Activated naive CD8-positive, alpha-beta T cell treated with anti-CD3 and anti-CD28 coated beads, Interleukin-2, amount 10 ng/mL, durations not matched to agents 7 days and 5 days (primary cell): ENCODE data around the gene EFCAB8. TPM values are rescaled to one million over a fixed set of nuclear protein-coding genes. Genes with fewer than 3 reads are reported as not detected.
"Not testable (repeated sequence)": the region's sequence is repeated elsewhere in the genome, so short reads cannot be mapped to it uniquely, and the experiment has no call there.

Experiments used
- ATAC-seq: fragments of 150-1000 bp; cut with Tn5 transposase; one replicate; pipeline ENCODE4 v1.10.0; 2021; ENCODE audit warnings: low read depth, moderate library complexity
- POLR2A ChIA-PET: fragments of 350-600 bp; sonication (Branson Sonifier 250); formaldehyde crosslinking; loops from one replicate; lab custom pipeline; 2021; ENCODE audit warnings: antibody characterized with exemption; lab: Charles Lee
- DNase-seq: peaks from one replicate; pipeline ENCODE4 v3.0.0; 2021
- H3K27ac Mint-ChIP-seq: one replicate; pipeline ENCODE4 v1.8.0; 2022; ENCODE audit warnings: mild to moderate bottlenecking, mixed read lengths
- H3K27me3 Mint-ChIP-seq: one replicate; pipeline ENCODE4 v1.8.0; 2022; ENCODE audit warnings: mild to moderate bottlenecking, moderate library complexity, mixed read lengths
- H3K36me3 Mint-ChIP-seq: one replicate; pipeline ENCODE4 v1.8.0; 2021; ENCODE audit warnings: mild to moderate bottlenecking, mixed read lengths
- H3K4me1 Mint-ChIP-seq: one replicate; pipeline ENCODE4 v1.8.0; 2021; ENCODE audit warnings: mixed read lengths
- H3K4me3 Mint-ChIP-seq: one replicate; pipeline ENCODE4 v1.8.0; 2022; ENCODE audit warnings: mild to moderate bottlenecking, moderate library complexity, mixed read lengths
- H3K9me3 Mint-ChIP-seq: one replicate; pipeline ENCODE4 v1.8.0; 2021; ENCODE audit warnings: mixed read lengths
- total RNA-seq, 2 experiments: library from RNA; stranded (reverse); gene quantifications; one replicate each; pipeline ENCODE4 v1.2.3, GENCODE V29; 2021

The EFCAB8 gene
- total RNA-seq, 2 experiments from 2014 or later: 0.47 to 0.77 TPM

DNA sequence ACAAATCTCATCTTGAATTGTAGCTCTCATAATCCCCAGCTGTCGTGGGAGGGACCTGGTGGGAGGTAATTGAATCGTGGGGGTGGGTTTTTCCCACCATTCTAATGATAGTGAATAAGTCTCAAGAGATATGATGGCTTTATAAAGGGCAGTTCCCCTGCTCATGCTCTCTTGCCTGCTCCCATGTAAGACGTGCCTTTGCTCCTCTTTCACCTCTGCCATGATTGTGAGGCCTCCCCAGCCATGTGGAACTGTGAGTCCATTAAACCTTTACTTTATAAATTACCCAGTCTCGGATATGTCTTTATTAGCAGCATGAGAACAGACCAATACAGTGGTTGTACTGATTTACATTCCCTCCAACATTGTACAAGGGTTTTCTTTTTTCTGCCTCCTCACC, 75.9 kb downstream of the EFCAB8 start:
- no peaks in the 10 kb centered on the region for H3K9me3 Mint-ChIP-seq
- POLR2A ChIA-PET: no interaction called here
- H3K27ac Mint-ChIP-seq: no peak overlapping the region
- peaks cover 1% of the 10 kb centered on the region for H3K4me1 Mint-ChIP-seq
- no peak overlapping the region for H3K4me3 Mint-ChIP-seq
- DNase-seq (no peak), ATAC-seq (no peak)
- peaks cover 4% of the 10 kb centered on the region for H3K27me3 Mint-ChIP-seq
- H3K36me3 Mint-ChIP-seq: no peaks in the 10 kb centered on the region

DNA sequence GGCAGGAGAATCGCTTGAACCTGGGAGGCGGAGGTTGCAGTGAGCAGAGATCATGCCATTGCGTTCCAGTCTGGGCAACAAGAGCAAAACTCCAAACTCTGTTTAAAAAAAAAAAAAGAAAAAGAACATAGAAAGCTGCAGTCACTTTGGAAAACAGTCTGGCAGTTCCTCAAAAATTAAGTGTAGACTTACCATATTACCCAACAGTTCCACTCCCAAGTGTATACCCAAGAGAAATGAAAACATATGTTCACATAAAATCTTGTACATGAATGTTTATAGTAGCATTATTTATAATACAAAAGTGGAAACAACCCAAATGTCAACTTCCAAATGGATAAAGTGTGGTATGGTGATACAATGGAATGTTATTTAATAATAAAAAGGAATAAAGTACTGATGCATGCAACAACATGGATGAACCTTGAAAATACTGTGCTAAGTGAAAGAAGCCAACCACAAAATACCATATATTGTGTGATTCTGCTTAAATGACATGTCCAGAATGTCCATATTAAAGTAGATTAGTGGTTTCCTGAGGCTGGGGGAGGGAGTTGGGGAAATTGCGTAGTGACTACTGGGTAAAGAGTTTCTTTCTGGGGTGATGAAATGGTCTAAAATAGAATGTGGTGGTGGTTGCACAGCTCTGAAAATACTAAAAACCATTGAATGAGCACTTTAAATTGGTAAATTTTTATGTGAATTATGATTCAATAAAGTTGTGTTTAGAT, 82.6 kb downstream of the EFCAB8 start:
- Mint-ChIP-seq H3K27me3 (peaks cover 5% of the 10 kb centered on the region), H3K4me1 (peaks cover 11% of the 10 kb centered on the region), H3K9me3 (peaks cover 2% of the 10 kb centered on the region), H3K36me3 (no peaks in the 10 kb centered on the region), H3K4me3 (no peak overlapping the region), H3K27ac (no peak overlapping the region)
- ATAC-seq (no peak), DNase-seq (no peak)
- POLR2A ChIA-PET: no interaction called here

DNA sequence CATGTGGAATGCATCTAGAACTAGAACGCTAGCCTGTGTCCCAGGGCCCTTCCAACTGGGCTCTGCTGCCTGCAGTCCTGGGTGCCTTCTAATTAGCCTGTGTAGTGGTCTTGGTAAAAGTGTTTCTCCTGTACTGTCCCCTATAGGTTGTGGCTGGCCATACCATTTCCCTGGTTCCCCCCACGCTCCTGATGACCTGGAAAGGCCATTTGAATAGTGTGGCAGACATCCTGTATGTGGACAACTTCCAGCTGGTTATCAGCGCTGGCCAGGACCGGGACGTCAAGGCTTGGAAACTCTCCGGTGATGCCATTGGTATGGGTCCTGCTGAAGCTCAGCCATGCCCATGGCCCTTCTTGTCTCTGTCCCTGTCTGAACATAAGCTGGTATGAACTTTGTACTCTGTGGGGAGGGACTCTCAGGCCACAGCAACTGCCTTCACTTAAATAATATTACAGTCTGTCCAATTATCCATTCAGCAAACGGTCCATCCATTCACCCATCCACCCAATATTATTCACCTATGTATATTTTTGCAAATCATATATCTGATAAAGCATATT, 84.8 kb downstream of the EFCAB8 start:
- H3K4me1 Mint-ChIP-seq: peaks cover 16% of the 10 kb centered on the region
- H3K27ac Mint-ChIP-seq: no peak overlapping the region
- ATAC-seq (no peak), DNase-seq (no peak)
- no peak overlapping the region for H3K4me3 Mint-ChIP-seq
- POLR2A ChIA-PET: no interaction called here
- H3K27me3 Mint-ChIP-seq: peaks cover 5% of the 10 kb centered on the region
- no peaks in the 10 kb centered on the region for H3K36me3 Mint-ChIP-seq
- H3K9me3 Mint-ChIP-seq: peaks cover 2% of the 10 kb centered on the region

DNA sequence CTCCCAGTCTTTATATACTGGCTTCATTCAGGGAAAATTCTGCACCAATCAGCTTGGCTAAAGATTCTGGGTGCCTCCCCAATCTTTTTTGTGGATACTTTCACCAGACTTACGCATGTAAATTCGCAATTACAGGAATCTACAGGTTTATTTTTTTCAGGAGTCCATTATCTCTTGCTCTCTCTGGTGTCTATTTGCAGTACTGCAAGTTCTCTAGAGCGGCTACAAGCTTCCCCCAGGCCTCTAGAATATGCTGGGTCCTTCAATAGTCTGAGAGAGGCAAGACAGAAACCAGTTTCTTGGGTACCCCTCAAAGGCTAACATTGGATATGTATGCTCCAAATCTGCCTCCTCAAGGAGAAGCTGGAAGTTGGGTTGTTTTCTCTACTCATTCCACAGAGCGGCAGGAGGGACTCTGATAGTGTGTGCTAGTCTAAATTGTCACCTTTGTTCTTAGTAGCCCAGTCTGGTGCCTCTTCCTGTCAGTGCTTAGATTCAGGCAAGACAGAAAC, 87.0 kb downstream of the EFCAB8 start:
- POLR2A ChIA-PET: interaction anchor here (0.6 to 3.0 kb wide), 6 partner anchors 12 to 272 kb away, joined by 3 to 15 read pairs (median 5); partner anchors contain the start of gene C20orf203
- ATAC-seq: peak; percentile 96

DNA sequence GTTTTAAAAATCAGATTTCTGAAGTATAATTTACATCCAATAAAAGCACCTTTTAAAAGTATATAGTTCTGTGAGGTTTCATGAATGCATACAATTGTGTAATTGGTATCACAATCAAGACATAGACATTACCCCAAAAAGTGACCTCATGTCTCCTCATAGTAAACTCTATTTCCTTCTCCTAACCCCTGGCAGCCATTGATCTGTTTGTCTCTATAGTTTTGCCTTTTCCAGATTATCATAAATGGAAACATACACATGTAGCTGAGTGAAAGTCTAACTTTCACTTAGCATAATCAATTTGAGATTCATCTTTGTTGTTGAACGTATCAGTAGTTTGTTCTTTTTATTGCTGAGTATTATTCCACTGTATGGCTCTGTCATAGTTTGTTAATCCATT, 87.9 kb downstream of the EFCAB8 start:
- no peaks in the 10 kb centered on the region for H3K36me3 Mint-ChIP-seq
- no peak overlapping the region for H3K4me3 Mint-ChIP-seq
- no peak for ATAC-seq
- H3K27ac Mint-ChIP-seq: peak overlapping the region; percentile 83
- no peak for DNase-seq
- no peaks in the 10 kb centered on the region for H3K27me3 Mint-ChIP-seq
- peaks cover 23% of the 10 kb centered on the region for H3K4me1 Mint-ChIP-seq
- H3K9me3 Mint-ChIP-seq: no peaks in the 10 kb centered on the region
- POLR2A ChIA-PET: interaction anchor here (1.3 to 3.0 kb wide), 4 partner anchors 11 to 25 kb away, joined by 5 to 15 read pairs (median 8); no protein-coding TSS in a partner anchor

More for the DNA sequence above, 87.0 kb downstream of the EFCAB8 start:
- Mint-ChIP-seq H3K27me3 (peaks cover 3% of the 10 kb centered on the region), H3K27ac (peak overlapping the region; percentile 83), H3K4me3 (peak overlapping the region; percentile 48), H3K4me1 (peaks cover 21% of the 10 kb centered on the region), H3K9me3 (no peaks in the 10 kb centered on the region), H3K36me3 (no peaks in the 10 kb centered on the region)
- DNase-seq: no peak

DNA sequence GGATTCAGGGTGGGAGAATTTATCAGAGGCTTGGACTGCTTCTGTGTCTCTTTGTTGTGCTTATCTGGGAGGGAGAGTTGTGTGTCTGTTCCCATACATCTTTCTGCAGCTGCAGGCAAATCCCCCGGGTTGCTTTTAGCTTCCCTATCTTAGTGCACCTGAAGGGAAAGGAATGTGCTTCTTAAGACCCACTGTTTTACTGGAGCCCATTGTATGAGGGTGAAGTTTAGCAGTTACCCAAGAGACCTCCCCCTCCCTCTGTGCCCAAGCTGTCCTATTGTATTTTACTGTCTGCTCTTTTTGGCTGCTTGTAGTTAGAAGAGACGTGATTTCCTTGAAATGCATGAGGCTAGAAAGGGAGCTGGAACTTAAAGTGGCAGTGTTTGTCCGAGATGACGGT, 91.8 kb downstream of the EFCAB8 start:
- not testable (repeated sequence) for H3K27me3 Mint-ChIP-seq

DNA sequence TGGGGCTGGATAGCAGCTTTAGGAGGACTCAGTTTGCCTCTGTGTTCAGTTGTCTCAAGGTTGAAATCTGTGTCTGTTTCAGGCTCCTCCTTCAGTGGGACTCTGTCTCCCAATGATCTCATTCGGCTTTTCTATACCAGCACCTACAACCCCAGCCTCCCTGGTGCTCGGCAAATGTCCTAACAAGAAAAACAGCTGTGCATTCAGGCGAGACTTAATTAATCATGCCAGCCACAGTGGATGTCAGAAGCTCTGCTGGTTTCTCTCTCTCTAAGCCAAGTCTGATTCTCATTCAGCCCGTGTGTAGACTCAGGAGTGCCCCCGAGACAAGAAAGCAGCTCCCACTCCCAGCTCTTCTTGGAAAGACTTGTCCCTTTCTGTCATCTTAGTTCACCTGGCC, 98.7 kb downstream of the EFCAB8 start:
- ATAC-seq (no peak), DNase-seq (no peak)
- H3K27me3 Mint-ChIP-seq: no peaks in the 10 kb centered on the region
- H3K36me3 Mint-ChIP-seq: peaks cover 11% of the 10 kb centered on the region
- no peak overlapping the region for H3K27ac Mint-ChIP-seq
- peaks cover 8% of the 10 kb centered on the region for H3K4me1 Mint-ChIP-seq
- POLR2A ChIA-PET: interaction anchor here (0.6 to 0.8 kb wide), 2 partner anchors 12 to 55 kb away, joined by 4 to 5 read pairs; no protein-coding TSS in a partner anchor
- no peak overlapping the region for H3K4me3 Mint-ChIP-seq
- H3K9me3 Mint-ChIP-seq: peaks cover 20% of the 10 kb centered on the region

More for the DNA sequence above, 91.8 kb downstream of the EFCAB8 start:
- DNase-seq, H3K9me3 Mint-ChIP-seq, H3K4me3 Mint-ChIP-seq, H3K27ac Mint-ChIP-seq, H3K36me3 Mint-ChIP-seq, ATAC-seq: not testable (repeated sequence)
- POLR2A ChIA-PET: interaction anchor here (0.8 to 1.4 kb wide), 2 partner anchors 22 to 50 kb away, joined by 3 read pairs; no protein-coding TSS in a partner anchor
- H3K4me1 Mint-ChIP-seq: peaks cover 21% of the 10 kb centered on the region

DNA sequence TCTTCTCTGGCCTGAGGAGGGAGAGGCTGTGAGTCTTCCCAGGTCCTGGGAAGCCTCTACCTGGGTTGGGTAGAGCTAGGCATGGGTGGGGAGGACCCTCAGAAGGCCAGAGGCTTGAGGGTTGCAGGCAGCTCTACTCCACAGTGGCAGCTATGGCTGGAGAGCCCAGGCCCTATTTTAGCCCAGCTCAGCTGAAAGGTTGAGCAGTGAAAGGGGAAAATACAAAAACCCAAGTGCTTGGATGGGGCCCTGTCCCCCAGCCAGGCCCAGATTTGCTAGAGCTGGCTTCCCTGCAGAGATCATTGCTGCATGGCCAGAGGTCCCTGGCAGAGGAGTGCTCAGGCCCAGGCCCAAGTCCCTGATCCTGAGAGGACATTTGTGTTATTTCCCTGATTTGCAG, 99.9 kb downstream of the EFCAB8 start:
- H3K4me3 Mint-ChIP-seq: no peak overlapping the region
- DNase-seq: no peak
- peaks cover 18% of the 10 kb centered on the region for H3K4me1 Mint-ChIP-seq
- ATAC-seq: no peak
- POLR2A ChIA-PET: no interaction called here
- H3K36me3 Mint-ChIP-seq: peaks cover 10% of the 10 kb centered on the region
- no peaks in the 10 kb centered on the region for H3K27me3 Mint-ChIP-seq
- H3K9me3 Mint-ChIP-seq: peaks cover 16% of the 10 kb centered on the region
- no peak overlapping the region for H3K27ac Mint-ChIP-seq

DNA sequence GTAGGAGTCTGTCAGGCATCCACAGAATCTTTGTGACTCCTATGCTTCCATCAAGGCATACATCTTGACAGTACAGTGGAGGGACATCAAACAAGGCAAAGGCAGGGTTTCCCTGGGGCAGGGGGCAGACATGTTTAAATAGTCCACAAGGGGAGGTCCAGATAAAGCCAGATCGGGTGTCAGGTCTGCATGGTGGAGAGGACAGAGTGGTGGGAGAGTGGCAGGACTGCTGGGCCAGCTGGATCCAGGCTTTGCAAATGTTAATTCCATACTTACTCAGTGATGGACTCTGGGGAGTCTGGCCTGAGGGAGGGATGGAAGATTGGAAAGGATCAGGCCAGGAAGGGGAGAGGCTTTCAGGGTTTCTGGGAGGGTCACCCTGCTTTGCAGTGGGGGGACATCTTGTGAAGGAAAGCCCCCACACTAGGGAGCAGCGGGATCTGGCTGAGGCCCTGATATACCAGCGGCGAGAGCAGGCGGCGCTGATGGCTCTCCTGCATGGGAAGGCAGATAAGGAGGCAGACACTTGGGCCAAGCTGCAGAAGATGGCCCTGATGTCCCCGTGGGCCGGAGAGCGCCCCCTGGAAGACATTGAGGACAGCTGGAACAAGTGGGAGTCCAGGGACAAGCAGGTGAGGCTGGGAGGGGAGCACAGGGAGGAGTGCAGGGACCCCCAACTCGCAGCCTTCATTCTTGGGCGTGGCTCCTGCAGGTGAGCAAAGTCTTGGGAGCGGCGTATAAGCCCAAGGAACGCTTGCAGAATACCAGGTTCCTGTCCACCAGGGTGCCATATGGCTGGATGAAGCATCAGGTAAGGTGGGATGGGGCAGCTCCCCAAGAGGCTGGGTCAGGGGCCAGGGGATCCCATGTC, 100.9 kb downstream of the EFCAB8 start:
- POLR2A ChIA-PET: no interaction called here
- no peak overlapping the region for H3K4me3 Mint-ChIP-seq
- no peak overlapping the region for H3K27ac Mint-ChIP-seq
- ATAC-seq (no peak), DNase-seq (no peak)
- H3K36me3 Mint-ChIP-seq: peaks cover 10% of the 10 kb centered on the region
- H3K27me3 Mint-ChIP-seq: no peaks in the 10 kb centered on the region
- peaks cover 16% of the 10 kb centered on the region for H3K9me3 Mint-ChIP-seq
- peaks cover 22% of the 10 kb centered on the region for H3K4me1 Mint-ChIP-seq

DNA sequence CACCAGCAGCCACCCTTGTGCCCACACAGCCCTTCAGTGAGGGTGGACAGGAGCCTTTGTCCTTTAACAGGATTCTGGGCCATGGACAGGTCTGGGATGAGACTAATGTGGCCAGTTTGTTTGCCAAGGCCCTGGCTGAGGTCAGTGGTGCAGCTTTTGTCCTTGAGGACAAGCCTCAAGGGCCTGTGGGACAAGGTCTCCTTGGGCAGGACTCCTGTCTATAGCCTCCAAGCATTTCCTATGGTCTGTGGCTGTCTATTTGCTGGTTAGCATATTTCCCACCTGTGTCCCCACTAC, 101.4 kb downstream of the EFCAB8 start:
- peaks cover 24% of the 10 kb centered on the region for H3K4me1 Mint-ChIP-seq
- H3K4me3 Mint-ChIP-seq: no peak overlapping the region
- peaks cover 10% of the 10 kb centered on the region for H3K36me3 Mint-ChIP-seq
- POLR2A ChIA-PET: interaction anchor here (0.9 kb wide), 1 partner anchor 18 kb away, joined by 3 read pairs; no protein-coding TSS in a partner anchor
- peaks cover 16% of the 10 kb centered on the region for H3K9me3 Mint-ChIP-seq
- DNase-seq: no peak
- ATAC-seq: no peak
- no peak overlapping the region for H3K27ac Mint-ChIP-seq
- H3K27me3 Mint-ChIP-seq: no peaks in the 10 kb centered on the region

DNA sequence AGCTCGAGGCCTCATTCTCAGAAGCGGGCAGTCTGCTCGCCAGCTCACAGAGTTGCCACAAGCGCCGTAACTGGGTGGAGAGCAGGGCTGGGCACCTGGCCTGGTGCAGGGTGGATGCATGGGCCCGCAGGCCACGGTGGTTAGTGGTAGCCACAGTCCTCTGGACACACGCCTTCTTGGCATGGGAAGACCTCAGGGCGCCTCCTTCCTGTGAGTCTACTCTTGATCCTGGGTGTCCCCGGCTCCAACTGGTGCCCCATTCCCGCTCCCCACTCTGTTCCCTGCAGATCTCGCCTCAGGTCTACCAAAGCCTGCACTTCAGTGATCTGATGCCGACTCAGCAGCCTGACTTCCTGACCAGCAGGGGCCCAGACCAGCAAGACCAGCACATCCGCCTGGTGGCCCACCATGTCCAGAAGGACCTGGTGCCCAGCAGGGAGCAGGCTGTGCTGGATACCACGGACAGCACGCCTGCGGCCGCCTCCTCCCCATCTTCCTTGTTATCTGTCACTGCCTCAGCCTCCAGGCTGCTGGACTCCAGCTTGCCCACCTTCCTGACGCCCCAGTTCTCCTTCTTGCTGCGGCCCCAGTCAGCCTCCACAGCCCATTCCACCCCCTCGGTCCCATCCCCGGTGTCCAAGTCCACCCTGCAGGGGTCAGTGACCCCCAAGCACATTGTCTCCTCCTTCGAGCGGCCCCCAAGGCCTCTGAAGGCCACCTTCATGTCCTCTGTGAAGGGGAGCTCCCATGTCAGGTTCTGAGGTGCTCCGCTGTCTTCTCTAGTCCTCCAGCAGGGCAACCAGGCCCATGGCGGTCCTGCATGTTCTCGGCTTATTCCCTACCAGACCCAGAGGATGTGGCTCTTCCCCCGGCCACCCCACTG, 102.4 kb downstream of the EFCAB8 start:
- POLR2A ChIA-PET: interaction anchor here (0.9 kb wide), 1 partner anchor 17 kb away, joined by 3 read pairs; no protein-coding TSS in a partner anchor
- Mint-ChIP-seq H3K4me3 (no peak overlapping the region), H3K27me3 (no peaks in the 10 kb centered on the region), H3K4me1 (peaks cover 33% of the 10 kb centered on the region), H3K9me3 (peaks cover 16% of the 10 kb centered on the region), H3K27ac (peak overlapping the region; percentile 54), H3K36me3 (peaks cover 12% of the 10 kb centered on the region)
- DNase-seq: no peak
- no peak for ATAC-seq

DNA sequence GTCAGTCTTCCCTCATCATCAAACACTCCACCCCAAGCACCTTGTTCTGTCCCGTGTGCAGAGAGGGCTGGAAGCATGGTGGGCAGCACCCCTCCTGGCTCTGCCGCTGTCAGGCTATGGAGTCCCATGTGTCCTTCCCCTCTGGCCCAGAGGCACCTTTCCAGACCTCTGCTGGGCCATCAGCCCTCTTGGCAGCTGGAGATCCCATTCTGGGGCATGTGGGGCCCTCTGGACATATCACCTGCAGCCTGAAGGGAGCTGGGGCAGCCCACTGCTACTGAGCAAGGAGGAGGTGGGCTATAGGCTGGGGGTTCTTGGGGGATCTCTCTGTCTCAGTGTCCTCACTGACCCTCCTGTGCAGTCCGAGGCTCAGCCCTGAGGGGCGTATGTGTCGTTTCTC, 103.3 kb downstream of the EFCAB8 start:
- no peak for DNase-seq
- POLR2A ChIA-PET: interaction anchor here (1.6 kb wide), 1 partner anchor 10 kb away, joined by 4 read pairs; no protein-coding TSS in a partner anchor
- Mint-ChIP-seq H3K4me1 (peaks cover 42% of the 10 kb centered on the region), H3K4me3 (no peak overlapping the region), H3K27me3 (no peaks in the 10 kb centered on the region), H3K27ac (peak overlapping the region; percentile 34), H3K9me3 (peaks cover 12% of the 10 kb centered on the region), H3K36me3 (peaks cover 8% of the 10 kb centered on the region)
- no peak for ATAC-seq
